HCT116 (cell line): Measurements from ENCODE around the gene TYR. TPM values are rescaled to one million over a fixed set of nuclear protein-coding genes. Genes with fewer than 3 reads are reported as not detected.

Experiments
- ATAC-seq: fragments of 200-7000 bp; cut with Tn5 transposase; 2 replicates; pipeline ENCODE4 v1.9.1; 2020; ENCODE audit warnings: mild to moderate bottlenecking, moderate library complexity
- BruUV-seq: library from RNA; stranded (reverse); fragments of 400-500 nt; replicated peaks from 2 replicates; lab custom pipeline; 2021; lab: Mats Ljungman, UMichigan
- CTCF ChIA-PET: fragments of 300-600 bp; sonication (Branson Sonifier 250); formaldehyde crosslinking; loops from one replicate; lab custom pipeline; 2021; ENCODE audit warnings: antibody characterized with exemption; lab: Charles Lee
- POLR2A ChIA-PET: fragments of 300-600, 350-600 bp; sonication (Branson Sonifier 250); formaldehyde crosslinking; loops from one replicate; lab custom pipeline; 2021; ENCODE audit warnings: antibody characterized with exemption; lab: Charles Lee
- RAD21 ChIA-PET, 2 experiments: fragments of 300-600 bp; sonication (Branson Sonifier 250); formaldehyde crosslinking; loops; one replicate each; lab custom pipeline; 2023; ENCODE audit warnings: low total read pairs in 2 of 2; ENCODE audit not compliant: uncharacterized antibody in 2 of 2, unreplicated experiment in 2 of 2, low non-redundant PET in 1 of 2; lab: Charles Lee
- DNase-seq: peaks from one replicate; pipeline ENCODE4 v3.0.0-alpha.2; 2010; ENCODE audit warnings: low read depth, low spot score
- H2AFZ ChIP-seq: fragments of 200-600 bp; shearing (Covaris generic), sonication (generic); 2 replicates; pipeline ENCODE4 v1.6.1; 2017; ENCODE audit warnings: low read depth, mixed run types, mixed read lengths, antibody characterized with exemption, low read length; ENCODE audit not compliant: poor library complexity, severe bottlenecking
- H3K27ac ChIP-seq: 2 replicates; pipeline ENCODE4 v1.5.1; 2012; ENCODE audit warnings: low read depth, low read length
- H3K27me3 ChIP-seq: fragments of 200-600 bp; sonication (generic); 2 replicates; pipeline ENCODE4 v1.6.1; 2016; ENCODE audit warnings: mixed run types, low read length, mixed read lengths; ENCODE audit not compliant: insufficient read depth
- H3K36me3 ChIP-seq, 2 experiments: fragments of 200-500 bp in 1 of 2; fragments of 200-600 bp in 1 of 2; sonication (Bioruptor generic) in 1 of 2; sonication (generic) in 1 of 2; 2 replicates each; pipeline versions ENCODE4 v1.5.1 to v1.6.1; 2014 to 2016; ENCODE audit warnings: low read length in 2 of 2, inconsistent platforms in 1 of 2, mixed read lengths in 1 of 2, mixed run types in 1 of 2; ENCODE audit not compliant: insufficient read depth in 2 of 2, control insufficient read depth in 1 of 2
- H3K4me1 ChIP-seq, 2 experiments: fragments of 200-600 bp in 1 of 2; sonication (generic) in 1 of 2; 2 replicates each; pipeline versions ENCODE4 v1.5.1 to v1.6.1; 2012 to 2017; ENCODE audit warnings: low read length in 2 of 2, inconsistent platforms in 1 of 2, mild to moderate bottlenecking in 1 of 2, mixed read lengths in 1 of 2, mixed run types in 1 of 2, moderate library complexity in 1 of 2; ENCODE audit not compliant: insufficient read depth in 2 of 2, control insufficient read depth in 1 of 2
- H3K4me2 ChIP-seq: fragments of 200-600 bp; sonication (generic); 2 replicates; pipeline ENCODE4 v1.6.1; 2017; ENCODE audit warnings: mixed run types, low read length, mixed read lengths
- H3K4me3 ChIP-seq, 2 experiments: fragments of 200-600 bp in 1 of 2; sonication (generic) in 1 of 2; replicated peaks in 1 of 2; 2 replicates each; pipeline ENCODE4 v1.5.1; 2011 to 2016; ENCODE audit warnings: low read length in 2 of 2, control low read depth in 1 of 2, low read depth in 1 of 2, mild to moderate bottlenecking in 1 of 2, mixed read lengths in 1 of 2, mixed run types in 1 of 2
- H3K79me2 ChIP-seq: fragments of 200-600 bp; sonication (generic); 2 replicates; pipeline ENCODE4 v1.6.1; 2017; ENCODE audit warnings: mild to moderate bottlenecking, mixed run types, low read length, moderate library complexity, mixed read lengths; ENCODE audit not compliant: insufficient read depth
- H3K9ac ChIP-seq: fragments of 200-600 bp; sonication (generic); 2 replicates; pipeline ENCODE4 v1.6.1; 2016; ENCODE audit warnings: low read length, mixed read lengths
- H3K9me2 ChIP-seq: fragments of 200-600 bp; sonication (generic), shearing (Covaris generic); 2 replicates; pipeline ENCODE4 v1.6.1; 2017; ENCODE audit warnings: mixed run types, mild to moderate bottlenecking, moderate library complexity; ENCODE audit not compliant: insufficient read depth
- H3K9me3 ChIP-seq, 2 experiments: fragments of 200-500 bp in 1 of 2; fragments of 200-600 bp in 1 of 2; sonication (Bioruptor generic) in 1 of 2; sonication (generic) in 1 of 2; 2 replicates each; pipeline ENCODE4 v1.6.1; 2014 to 2017; ENCODE audit warnings: low read length in 2 of 2, mixed read lengths in 2 of 2, inconsistent platforms in 1 of 2, low read depth in 1 of 2, mild to moderate bottlenecking in 1 of 2, mixed run types in 1 of 2, moderate library complexity in 1 of 2; ENCODE audit not compliant: control insufficient read depth in 1 of 2, insufficient read depth in 1 of 2
- H4K20me1 ChIP-seq: fragments of 200-600 bp; sonication (generic), shearing (Covaris generic); 2 replicates; pipeline ENCODE4 v1.6.1; 2017; ENCODE audit warnings: mixed run types, mild to moderate bottlenecking, moderate library complexity; ENCODE audit not compliant: insufficient read depth
- ATF3 ChIP-seq: IDR thresholded peaks from 2 replicates; pipeline ENCODE4 v1.6.1; 2012
- CEBPB ChIP-seq: IDR thresholded peaks from 2 replicates; pipeline ENCODE4 v1.6.1; 2012; ENCODE audit warnings: low read depth
- CTCF ChIP-seq, 3 experiments: fragments of 200-600 bp in 1 of 3; sonication (generic) in 1 of 3; IDR thresholded peaks in 2 of 3; conservative IDR thresholded peaks in 1 of 3; 2 replicates each; pipeline ENCODE4 v1.5.1; 2012 to 2017; ENCODE audit warnings: low read depth in 2 of 3, low read length in 2 of 3, antibody characterized with exemption in 1 of 3, borderline replicate concordance in 1 of 3, control low read depth in 1 of 3, mild to moderate bottlenecking in 1 of 3, mixed read lengths in 1 of 3, mixed run types in 1 of 3, moderate library complexity in 1 of 3; ENCODE audit not compliant: insufficient read depth in 1 of 3
- EZH2 ChIP-seq: fragments of 200-600 bp; sonication (generic); IDR thresholded peaks from 2 replicates; pipeline ENCODE4 v1.6.1; 2017; ENCODE audit warnings: antibody characterized with exemption, mixed run types
- FOSL1 ChIP-seq: IDR thresholded peaks from 2 replicates; pipeline ENCODE4 v1.6.1; 2012; ENCODE audit warnings: low read depth
- POLR2A ChIP-seq: IDR thresholded peaks from 2 replicates; pipeline ENCODE4 v1.7.0; 2011; ENCODE audit warnings: borderline replicate concordance; ENCODE audit not compliant: insufficient read depth, insufficient read length; ENCODE audit errors: extremely low read depth
- POLR2AphosphoS5 ChIP-seq: IDR thresholded peaks from 2 replicates; pipeline ENCODE4 v1.6.1; 2011; ENCODE audit warnings: mild to moderate bottlenecking, low read depth, low read length, moderate library complexity
- RAD21 ChIP-seq: IDR thresholded peaks from 2 replicates; pipeline ENCODE4 v1.6.1; 2012; ENCODE audit warnings: low read depth, mild to moderate bottlenecking
- REST ChIP-seq: IDR thresholded peaks from 2 replicates; pipeline ENCODE4 v1.6.1; 2012; ENCODE audit warnings: low read depth
- SIN3A ChIP-seq: IDR thresholded peaks from 2 replicates; pipeline ENCODE4 v1.6.1; 2012; ENCODE audit warnings: low read depth
- SP1 ChIP-seq: IDR thresholded peaks from 2 replicates; pipeline ENCODE4 v1.6.1; 2012; ENCODE audit warnings: low read depth
- TCF7L2 ChIP-seq: IDR thresholded peaks from 2 replicates; pipeline ENCODE4 v1.7.0; 2011; ENCODE audit warnings: borderline replicate concordance, inconsistent platforms; ENCODE audit not compliant: insufficient read depth, insufficient read length; ENCODE audit errors: extremely low read depth
- ZBTB33 ChIP-seq: IDR thresholded peaks from 2 replicates; pipeline ENCODE4 v1.6.1; 2011; ENCODE audit warnings: mild to moderate bottlenecking, low read length, moderate library complexity; ENCODE audit not compliant: insufficient replicate concordance; ENCODE audit errors: extremely low read depth
- ZFX ChIP-seq: fragments of 450-650 bp; IDR thresholded peaks from 2 replicates; pipeline ENCODE4 v1.6.1; 2017
- intact Hi-C: fragments of 100-400 bp; cut with micrococcal nuclease; formaldehyde crosslinking; loops from 2 replicates; pipeline ENCODE4 v1.10.0; 2022
- total RNA-seq: library from RNA; stranded (reverse); gene quantifications from one replicate; pipeline ENCODE4 v1.2.1, GENCODE V29; 2021; ENCODE audit not compliant: unreplicated experiment

TYR gene
- total RNA-seq, 1 experiment from 2014 or later: not detected

GRCh38 chr11:89293965-89294679, 116.4 kb downstream of the TYR start:
- Histone ChIP-seq H4K20me1 (no peaks in the 10 kb centered on the region), H3K9me2 (no peaks in the 10 kb centered on the region), H3K36me3 (no peaks in the 10 kb centered on the region), H3K9me3 (no peaks in the 10 kb centered on the region), H3K4me1 (no peaks in the 10 kb centered on the region), H3K4me2 (no peak overlapping the region), H3K79me2 (no peaks in the 10 kb centered on the region), H3K27me3 (no peaks in the 10 kb centered on the region), H3K4me3 (no peak overlapping the region), H2AFZ (no peak overlapping the region), H3K27ac (no peak overlapping the region), H3K9ac (no peak overlapping the region)
- no TSS peak for BruUV-seq
- ChIA-PET RAD21 (no interaction called here), POLR2A (no interaction called here), CTCF (no interaction called here)
- intact Hi-C loops: no loop called here
- no peak for TF ChIP-seq POLR2AphosphoS5
- TF ChIP-seq RAD21: no peak
- no peak for TF ChIP-seq CTCF (IDR thresholded peaks at IDR 0.05 in 2 of 3, conservative IDR thresholded peaks at IDR 0.05 in 1 of 3; ENCODE audit: borderline replicate concordance in 1 of 3, insufficient read depth in 1 of 3, low read depth in 2 of 3, low read length in 2 of 3)
- TF ChIP-seq ATF3: no peak
- TF ChIP-seq ZFX: no peak
- TF ChIP-seq TCF7L2: no peak
- TF ChIP-seq SP1: no peak
- no peak for TF ChIP-seq EZH2
- TF ChIP-seq FOSL1: no peak
- no peak for TF ChIP-seq POLR2A
- TF ChIP-seq CEBPB: no peak
- no peak for TF ChIP-seq REST
- TF ChIP-seq SIN3A: no peak
- no peak for TF ChIP-seq ZBTB33
- DNase-seq (no peak), ATAC-seq (no peak)
